ENCODE data around the gene VTI1A.
"Not testable (repeated sequence)": the region's sequence is repeated elsewhere in the genome, so short reads cannot be mapped to it uniquely, and the experiment has no call there.

Gene VTI1A

DNA sequence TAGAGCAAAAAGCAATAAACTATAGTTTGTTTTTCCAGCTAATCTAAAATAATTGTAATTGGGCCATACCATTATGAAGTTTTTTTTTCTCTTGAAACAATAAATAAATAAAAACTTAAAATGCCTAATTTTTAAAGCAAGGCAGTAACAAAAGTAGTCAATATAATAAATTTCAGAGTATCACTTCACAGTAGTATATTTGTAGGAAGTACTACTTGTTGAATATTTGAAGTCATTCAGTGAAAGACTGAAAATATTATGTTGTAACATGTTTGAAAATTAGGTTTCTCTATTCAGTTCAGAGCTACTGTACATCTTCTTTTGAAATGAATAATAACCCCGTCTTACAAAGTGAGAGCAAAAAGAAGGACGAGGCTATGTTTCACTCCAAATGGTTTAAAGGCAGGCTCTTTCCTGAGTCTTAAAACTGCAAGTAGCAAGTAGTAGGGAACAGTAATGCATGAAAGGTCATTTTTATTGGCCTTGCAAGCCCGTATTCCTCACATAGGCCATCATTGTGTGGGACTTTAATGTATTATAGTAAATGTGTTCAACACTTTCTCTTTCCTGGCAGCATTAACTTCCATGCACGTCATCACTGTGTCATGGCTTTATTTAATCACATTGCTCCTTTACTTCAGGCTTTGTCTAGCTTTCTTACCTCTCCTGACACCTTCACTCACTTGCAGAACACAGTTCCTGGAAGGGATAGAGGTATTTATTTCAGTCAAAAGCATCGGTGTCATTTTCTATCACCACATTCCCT, 141.4 kb downstream of the VTI1A start:
- no peak for DNase-seq (ENCODE audit: low read depth)

DNA sequence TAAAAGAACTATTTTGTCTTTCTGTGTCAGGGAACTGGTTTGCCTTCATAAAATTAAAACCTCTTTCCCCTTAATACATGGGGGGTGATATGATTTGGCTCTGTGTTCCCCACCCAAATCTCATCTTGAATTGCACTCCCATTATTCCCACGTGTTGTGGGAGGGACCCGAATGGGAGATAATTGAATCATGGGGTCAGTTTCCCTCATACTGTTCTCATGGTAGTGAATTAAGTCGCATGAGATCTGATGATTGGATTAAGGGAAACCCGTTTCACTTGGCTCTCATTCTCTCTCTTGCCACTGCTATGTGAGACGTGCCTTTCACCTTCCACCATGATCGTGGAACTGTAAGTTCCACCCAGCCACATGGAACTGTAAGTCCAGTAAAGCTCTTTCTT, 142.1 kb downstream of the VTI1A start:
- no peak for DNase-seq (ENCODE audit: low read depth)

DNA sequence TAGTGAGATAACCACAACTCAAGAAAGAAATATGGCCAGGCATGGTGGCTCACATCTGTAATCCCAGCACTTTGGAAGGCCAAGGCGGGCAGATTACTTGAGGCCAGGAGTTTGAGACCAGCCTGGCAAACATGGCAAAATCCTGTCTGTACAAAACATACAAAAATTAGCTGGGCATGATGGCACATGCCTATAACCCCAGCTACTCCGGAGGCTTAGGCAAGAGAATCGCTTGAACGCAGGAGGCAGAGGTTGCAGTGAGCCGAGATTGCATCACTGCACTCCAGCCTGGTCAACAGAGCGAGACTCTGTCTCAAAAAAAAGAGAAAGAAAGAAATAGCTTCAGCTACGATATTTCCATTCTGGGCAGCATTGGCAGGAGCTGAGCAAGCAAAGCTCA, 143.8 kb downstream of the VTI1A start:
- not testable (repeated sequence) for DNase-seq (ENCODE audit: low read depth)

DNA sequence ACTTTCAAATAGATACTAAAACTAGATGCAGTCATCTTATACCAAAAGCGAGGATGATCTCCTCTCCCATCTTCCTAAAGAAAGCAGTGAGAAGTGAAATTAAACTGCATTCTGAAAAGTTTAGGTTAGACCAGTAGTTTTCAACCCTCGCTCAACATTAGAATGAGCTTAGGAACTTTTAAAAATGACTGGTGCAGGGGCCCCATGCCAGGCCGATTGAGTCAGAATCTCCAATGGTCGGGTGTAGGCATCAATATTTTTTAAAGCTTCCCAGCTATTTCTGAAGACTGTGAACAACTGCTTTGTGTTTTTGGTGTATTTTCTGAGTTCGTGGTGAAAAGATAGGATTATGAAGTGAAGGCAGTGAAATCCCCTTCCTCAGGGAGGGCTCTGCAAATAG, 146.0 kb downstream of the VTI1A start:
- no peak for DNase-seq (ENCODE audit: low read depth)

DNA sequence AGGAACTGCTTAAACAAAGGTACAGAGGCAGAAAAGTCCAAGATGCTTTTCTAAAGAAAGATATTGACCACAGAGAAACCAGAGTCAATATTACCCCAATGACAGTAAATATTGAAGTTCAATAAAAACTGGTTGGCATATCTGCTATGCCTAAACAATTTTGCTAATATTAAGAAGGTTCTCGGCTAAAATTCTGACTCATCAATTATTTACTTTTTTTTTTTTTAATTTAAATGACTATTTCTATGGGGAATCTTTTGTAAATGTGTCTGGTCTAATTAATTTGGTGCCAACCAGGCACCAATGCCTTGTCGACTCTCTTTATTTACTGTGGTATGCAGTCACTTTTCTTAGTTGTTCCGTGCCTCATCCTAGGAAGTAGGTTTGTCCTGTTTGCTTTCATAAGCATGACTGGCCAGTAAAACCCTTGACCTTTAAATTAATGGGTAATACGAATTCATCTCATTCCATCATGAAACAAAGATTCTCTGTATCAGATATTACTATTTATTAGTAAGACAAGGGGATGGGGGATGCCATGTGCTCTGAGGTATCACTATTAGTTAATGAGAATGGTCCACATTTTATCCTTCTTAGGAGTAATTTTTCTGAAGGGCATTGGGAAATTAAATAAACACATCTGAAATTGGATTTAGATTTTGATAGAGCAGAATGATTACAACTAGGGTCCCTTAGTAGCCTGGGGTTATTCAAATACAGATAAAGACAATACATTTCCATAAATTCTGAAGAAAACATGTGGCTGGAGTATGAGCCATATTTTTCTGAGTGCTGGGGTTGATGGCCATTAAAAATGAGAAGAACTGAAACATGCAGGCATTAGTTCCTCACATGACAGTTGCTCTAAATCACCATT, 154.4 kb downstream of the VTI1A start:
- DNase-seq (ENCODE audit: low read depth), result no peak

DNA sequence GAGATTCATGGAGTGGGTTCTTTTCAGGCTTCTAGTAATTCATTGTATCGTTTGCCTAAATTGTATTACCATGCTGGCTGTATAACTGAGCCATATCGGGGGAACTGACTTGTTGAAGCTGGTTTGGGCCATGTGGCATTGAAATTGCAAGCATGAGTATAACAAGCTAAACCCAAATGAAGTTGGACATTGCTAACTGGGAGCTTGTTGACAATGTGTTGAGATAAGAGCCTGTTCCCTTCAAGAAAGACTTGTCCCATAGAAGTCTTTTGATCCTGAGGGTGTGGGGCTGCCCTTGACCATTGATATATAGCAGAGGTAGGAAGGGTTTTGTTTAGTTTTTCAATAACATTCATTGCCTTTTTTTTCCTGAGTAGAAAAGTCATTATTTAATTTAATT, 156.0 kb downstream of the VTI1A start:
- DNase-seq (ENCODE audit: low read depth), result no peak

DNA sequence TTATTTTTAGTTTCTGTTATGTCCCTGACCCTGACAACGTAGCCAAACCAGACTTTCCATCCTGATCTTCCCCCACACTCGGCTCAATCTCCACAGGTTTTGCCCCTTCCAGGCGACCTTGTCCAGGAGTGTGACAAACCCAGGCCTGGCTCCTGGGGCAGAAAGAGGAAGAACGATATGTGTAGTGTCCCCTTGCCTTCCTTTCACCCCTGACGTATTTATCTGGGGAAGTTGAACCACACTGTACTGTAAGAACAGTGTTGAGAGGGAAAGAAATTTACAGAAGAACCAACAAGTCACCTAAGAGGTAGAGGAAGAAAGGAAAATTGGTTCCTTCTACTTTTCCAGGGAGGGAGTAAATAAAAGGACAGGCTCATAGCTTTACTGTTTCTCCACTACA, 158.0 kb downstream of the VTI1A start:
- DNase-seq (ENCODE audit: low read depth), result no peak

DNA sequence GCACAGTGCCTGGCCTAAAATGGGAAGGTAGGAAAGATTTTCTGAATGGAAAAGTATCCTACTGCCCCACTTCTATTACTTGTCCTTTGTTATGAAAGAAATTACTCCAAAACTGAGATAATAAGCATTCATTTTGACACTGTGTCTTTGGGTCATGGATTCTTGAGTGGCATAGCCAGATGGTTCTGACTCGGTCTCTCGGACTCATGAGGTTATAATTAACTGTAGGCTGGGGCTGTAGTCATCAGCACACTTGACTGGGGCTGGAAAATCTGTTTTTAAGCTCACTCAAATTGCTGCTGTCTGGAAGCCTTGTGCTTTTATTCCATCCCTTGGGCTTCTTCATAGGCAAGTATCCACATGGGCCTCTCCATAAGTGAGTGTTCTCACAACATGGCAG, 160.5 kb downstream of the VTI1A start:
- no peak for DNase-seq (ENCODE audit: low read depth)

DNA sequence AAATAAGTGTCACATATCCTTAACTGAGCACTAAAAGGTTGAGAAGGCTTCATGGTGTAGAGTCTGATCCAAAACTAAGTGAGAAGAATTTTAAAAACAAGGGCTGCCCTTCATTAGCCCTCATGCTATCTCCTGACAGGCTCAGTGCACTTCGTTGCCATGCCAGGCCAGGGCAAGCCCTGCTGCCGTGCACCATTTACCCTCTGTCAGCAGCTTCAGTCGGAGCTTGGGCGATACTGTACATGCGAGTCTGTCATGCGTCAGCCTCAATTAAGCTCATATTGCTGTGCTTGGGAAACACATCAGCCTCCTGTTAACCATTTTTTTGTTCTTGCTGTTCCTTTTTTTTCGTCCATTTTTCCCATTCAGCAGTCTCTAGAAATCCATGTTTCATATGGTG, 166.6 kb downstream of the VTI1A start:
- no peak for DNase-seq (ENCODE audit: low read depth)

DNA sequence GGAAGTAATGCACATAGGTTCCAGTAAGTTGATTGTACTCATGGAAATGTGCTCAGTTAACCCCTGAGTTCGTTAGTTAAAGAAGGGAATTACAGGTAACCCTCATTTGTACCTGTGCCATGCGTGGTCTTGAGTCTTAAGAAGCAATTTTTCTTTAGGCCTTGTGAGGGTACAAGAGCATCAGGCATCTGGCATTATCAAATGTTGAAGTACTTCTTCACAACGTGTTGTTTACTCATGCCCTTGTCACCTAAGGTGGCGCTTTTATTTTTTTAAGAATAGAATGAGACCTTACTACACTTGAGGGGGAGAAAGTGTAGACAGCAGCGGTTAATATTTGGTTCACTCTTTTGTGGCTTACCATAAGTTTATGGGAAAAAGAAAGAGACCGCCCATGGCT, 167.1 kb downstream of the VTI1A start:
- no peak for DNase-seq (ENCODE audit: low read depth)

DNA sequence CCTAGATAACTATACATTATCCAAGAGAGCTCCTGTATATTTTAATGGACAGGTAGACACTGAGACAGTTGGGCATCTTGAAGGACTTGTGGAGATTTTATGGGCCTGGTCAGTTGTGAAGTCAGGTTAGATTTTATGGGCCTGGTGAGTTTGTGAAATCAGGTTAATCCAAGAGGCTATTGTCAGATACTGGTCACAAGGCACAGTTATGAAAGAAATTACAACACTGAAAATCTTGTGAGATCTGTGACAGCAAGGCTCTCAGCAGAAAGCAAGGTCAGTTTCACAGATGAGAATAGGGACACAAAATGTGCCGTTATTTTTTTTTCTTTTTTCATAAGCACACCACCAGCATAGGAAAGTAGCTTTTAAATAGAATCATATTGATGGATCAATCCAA, 167.6 kb downstream of the VTI1A start:
- no peak for DNase-seq (ENCODE audit: low read depth)

DNA sequence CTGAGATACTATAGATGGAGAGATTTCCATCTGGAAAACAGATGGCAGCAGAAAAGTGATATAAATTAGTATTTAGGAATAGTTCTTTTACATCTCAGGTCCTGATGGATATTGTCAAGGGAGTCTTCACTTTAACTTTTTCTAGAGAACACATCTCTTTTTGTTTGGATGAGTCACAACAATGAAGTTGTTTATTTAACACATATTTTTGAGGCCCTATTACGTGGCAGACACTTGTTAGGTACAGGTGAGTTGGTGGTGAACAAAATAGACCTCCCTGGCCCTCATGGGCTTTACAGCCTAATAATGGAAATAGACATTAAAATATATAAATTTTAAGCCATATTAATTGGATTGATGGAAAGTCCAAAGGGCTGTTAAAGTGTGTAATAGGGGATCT, 168.3 kb downstream of the VTI1A start:
- no peak for DNase-seq (ENCODE audit: low read depth)

DNA sequence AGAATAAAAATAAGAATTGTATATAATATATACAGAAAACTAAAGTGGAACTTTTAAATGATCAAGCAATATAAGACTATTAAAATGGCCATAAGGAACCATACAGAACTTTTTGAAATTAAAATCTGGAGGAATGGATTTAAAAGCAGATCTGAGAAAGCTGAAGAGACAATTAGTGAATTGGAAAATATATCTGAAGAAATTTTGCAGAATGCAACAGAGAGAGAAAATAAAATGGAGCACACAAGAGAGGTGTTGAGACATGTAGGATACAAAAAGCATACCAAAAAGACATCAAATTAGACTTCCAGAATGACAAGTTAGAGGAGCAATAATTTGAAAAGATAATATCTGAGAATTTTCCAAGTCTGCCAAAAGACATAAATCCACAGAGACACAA, 169.6 kb downstream of the VTI1A start:
- no peak for DNase-seq (ENCODE audit: low read depth)

DNA sequence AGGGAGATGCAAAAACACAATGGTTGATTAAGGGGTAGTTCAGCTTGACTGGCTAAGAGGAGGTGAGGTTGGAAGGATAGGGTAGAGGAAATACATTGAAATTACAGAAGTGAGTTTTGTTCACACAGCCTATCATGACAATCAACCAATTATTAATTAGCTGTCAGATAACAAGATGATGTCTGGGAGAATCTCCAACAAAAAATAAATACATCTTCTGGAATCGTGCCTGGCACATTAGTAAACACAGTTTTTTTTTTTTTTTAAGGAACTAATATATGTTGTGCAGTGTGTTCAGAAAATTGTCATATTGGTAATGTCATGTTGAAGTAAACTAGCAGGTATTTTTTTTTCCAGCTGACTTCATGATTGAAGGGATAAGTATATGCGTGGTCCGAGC, 171.8 kb downstream of the VTI1A start:
- DNase-seq (ENCODE audit: low read depth), result no peak

DNA sequence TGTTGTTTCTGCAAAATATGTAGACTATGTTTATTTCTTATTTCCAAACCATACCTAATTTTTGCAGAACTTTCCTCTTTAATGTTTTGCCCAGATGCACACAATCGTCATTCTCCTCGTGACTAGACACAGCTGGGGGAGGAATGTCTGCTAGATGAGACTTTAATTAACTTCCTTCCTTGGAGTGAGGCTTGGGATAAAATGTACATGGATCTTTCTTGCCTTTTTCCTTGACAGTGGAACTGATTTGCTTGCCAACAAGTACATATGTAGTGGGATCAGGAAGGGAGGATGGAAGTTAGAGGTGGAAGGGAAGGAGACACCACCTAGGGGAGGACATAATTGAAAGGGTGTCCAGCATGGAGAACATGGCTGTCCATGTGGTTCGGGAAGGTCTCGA, 172.5 kb downstream of the VTI1A start:
- DNase-seq (ENCODE audit: low read depth), result no peak

DNA sequence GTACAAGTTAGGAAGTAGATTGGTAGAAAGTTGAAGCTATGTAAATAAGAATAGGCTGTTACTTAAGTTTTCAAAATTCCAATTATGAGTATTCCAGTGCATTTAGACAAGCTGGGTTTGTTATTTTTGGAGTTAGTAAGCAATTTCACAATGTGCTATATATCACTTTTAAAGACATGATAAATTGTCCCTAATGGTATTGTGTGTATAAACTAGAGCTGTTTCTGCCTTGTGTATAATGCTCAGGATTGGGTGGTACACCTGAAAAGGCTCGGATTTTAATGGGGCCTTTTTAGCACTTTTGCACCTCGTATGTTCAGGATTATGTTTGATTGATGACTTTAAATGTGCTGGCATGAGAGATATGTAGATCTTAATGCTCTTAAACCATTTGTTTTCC, 175.8 kb downstream of the VTI1A start:
- no peak for DNase-seq (ENCODE audit: low read depth)

DNA sequence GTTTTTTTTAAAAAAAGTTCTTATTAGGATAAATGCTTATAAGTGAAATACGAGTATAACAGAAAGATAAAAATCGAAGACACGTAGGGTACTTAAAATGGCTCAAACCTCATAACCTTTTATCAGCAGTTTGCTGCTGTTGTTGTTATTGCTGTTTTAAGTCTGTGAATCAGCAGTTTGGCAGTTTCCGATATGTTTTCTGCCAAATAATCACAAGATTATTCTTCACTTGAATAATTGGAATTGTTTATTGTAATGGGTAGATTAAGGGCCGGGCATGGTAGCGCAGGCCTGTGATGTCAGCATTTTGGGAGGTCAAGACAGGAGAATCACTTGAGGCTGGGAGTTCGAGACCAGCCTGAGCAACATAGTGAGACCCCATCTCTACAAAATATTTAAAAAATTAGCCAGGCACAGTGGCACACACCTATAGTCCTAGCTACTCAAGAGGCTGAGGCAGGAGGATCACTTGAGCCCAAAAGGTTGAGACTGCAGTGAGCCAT, 177.6 kb downstream of the VTI1A start:
- no peak for DNase-seq (ENCODE audit: low read depth)

DNA sequence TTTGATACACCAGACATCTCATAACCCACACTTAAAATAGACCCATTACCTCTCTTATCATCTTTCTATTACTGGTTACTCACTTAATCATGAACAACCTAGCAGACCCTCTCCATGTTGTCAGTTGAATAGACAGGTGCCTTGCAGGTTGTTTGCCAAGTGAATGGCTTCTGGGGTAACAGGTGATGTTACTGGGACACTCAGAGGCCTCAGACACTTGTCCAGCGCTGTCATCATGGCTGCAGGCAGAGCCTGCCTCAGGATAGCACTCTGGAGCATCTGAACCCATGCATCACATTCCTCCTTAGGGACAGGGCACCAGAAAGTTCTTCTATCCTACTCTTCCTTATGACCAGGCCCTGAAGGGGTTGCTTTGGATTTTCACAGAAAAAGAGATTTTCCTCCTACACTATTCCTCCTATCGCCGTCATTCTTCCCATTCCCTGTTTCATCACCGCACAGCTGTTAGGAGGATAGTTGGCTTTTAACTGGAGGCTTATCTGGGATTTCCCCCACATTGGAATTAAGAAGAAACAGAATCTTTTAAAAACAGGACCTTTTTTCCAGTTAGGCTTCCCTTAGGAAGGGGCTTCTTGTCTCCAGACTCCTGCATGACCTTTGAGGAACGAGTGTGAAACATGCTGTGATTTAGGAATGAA, 182.1 kb downstream of the VTI1A start:
- no peak for DNase-seq (ENCODE audit: low read depth)

DNA sequence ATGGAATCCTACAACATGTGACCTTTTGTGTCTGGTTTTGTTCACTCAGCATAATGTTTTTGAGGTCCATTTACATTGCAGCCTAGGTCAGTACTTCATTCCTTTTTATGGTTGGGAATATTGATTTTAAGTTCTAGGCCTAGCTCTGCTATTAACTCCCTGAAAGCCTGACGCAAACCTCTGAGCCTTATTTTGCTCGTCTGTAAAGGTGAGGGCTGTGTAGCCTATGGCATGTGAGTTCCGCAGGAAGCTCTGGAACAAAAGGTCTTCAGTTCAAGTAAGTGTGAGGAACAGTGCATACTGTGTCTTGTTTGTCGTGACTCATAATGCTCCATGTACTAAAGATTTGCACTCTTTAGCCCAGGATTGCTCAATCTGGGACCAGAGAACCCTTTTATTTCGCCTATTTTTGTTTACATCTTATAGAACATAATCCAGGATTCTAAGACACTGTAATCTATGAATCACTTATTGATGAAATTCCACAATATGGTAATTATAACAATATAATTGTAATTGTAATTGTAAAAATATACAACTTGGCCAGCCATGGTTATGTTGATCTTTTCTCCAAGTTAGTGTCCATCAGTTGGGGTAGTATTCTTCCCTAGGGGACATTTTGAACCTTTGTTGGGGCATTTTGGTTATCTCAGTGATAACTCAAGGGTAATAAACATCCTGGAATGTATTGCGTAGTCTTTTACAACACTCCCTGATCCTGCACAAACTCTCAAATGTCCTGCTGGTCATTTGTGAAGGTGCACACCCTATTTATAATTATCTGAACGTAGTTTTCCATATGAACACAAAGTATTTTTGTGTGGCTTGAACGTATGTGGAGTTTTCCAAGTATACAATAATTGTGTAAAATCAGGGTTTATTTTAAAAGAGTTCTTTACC, 184.7 kb downstream of the VTI1A start:
- no peak for DNase-seq (ENCODE audit: low read depth)

DNA sequence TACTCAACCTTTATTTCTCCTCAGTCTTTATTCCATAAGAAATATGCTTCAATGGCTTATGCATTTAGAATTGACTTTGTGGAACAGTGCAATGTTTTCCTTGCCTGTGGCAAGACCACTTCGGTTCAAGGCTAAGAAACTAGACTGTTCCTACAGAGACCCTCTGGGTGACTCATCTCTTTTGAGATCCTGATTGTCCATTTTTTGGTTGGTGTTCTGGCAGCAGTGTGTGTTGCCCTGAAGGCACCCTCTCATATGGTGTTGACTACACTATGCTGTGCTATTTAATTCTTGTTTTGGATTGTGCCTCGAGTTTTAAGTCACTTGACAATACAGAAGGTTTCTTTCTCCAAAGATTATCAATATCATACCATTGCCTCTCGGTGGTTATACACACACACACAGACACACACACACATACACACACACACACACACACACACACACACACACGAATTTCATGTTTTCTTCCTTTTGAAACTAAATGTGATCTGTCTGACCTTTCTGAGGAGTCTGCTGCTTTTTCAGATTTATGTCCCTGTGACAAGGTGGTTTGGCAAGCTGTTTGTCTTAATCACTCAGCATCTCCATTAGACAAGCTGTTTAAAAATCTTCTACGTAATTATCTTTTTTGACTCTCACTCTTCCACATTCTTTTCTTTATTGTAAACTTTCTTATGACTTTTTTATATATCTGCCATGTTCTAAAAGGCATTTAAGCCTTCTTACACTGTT, 187.2 kb downstream of the VTI1A start:
- DNase-seq (ENCODE audit: low read depth), result no peak

DNA sequence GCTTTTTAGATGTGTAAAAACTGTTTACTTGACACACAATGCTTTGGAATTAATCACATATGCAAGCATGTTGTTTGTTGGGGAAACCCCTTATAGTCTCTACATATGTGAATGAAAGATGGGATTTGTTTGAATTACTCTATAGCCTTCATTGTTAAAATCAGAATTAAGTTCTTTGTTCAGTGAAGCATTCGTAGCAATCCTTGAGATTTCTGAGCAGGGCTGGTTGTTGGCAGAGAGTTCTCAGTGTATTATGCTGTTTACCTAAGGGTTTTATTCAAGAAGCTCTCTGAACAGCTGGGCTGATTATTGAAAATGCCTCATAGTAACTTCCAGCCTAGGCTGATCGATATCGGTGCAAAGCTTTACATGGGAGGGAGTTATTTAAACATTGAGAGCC, 190.9 kb downstream of the VTI1A start:
- no peak for DNase-seq (ENCODE audit: low read depth)

All from activated T-cell treated with anti-CD3 and anti-CD28 coated beads for 24 hours (primary cell).